ENCODE measurements around the gene CNPY3. TPM values are rescaled to one million over a fixed set of nuclear protein-coding genes. Genes with fewer than 3 reads are reported as not detected.

Gene CNPY3
- total and polyA plus RNA-seq, 3 donors from 2014 or later, result 40.4 to 74.8 (median 46.7) TPM

DNA sequence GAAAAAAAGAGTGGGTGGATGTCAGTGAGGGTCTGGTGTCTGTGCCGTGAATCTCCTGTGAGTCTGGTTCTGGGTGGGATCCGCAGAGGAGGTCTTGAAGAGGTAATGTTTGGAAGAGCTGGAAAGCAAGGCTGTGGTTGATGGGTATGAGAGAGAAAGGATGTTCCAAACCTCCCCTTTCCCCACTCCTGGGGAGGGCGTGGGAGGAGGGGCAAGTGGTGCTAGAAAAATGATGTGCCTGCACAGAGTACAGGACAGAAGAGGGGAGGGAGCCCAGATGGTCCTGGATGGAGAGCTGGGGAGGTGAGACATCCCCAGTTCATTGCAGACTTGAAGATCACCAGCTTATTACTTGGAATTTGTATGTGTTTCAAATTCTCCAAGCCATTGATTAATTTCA lies 3.1 kb downstream of the CNPY3 start:
- WGBS, 2 donors, result 81 to 93% methylated on average over 3 of the region's 3 CpGs
- peaks cover 23% of the 10 kb centered on the region for H3K4me1 ChIP-seq
- no peaks in the 10 kb centered on the region for H3K36me3 ChIP-seq (ENCODE audit: low read depth, missing control alignments)
- no peak overlapping the region for H3K27ac ChIP-seq
- no peaks in the 10 kb centered on the region for H3K27me3 ChIP-seq
- intact Hi-C loops (cut with DNase I; ENCODE audit: low total_unique reads), result no loop called here
- DNase-seq, result no peak
- H3K9me3 ChIP-seq, result no peaks in the 10 kb centered on the region
- TF ChIP-seq, protein P1, sequence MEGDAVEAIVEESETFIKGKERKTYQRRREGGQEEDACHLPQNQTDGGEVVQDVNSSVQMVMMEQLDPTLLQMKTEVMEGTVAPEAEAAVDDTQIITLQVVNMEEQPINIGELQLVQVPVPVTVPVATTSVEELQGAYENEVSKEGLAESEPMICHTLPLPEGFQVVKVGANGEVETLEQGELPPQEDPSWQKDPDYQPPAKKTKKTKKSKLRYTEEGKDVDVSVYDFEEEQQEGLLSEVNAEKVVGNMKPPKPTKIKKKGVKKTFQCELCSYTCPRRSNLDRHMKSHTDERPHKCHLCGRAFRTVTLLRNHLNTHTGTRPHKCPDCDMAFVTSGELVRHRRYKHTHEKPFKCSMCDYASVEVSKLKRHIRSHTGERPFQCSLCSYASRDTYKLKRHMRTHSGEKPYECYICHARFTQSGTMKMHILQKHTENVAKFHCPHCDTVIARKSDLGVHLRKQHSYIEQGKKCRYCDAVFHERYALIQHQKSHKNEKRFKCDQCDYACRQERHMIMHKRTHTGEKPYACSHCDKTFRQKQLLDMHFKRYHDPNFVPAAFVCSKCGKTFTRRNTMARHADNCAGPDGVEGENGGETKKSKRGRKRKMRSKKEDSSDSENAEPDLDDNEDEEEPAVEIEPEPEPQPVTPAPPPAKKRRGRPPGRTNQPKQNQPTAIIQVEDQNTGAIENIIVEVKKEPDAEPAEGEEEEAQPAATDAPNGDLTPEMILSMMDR (IDR thresholded peaks at IDR 0.05), result no peak
- no peak for TF ChIP-seq POLR2A (IDR thresholded peaks at IDR 0.05)
- H3K4me3 ChIP-seq, result no peak overlapping the region

DNA sequence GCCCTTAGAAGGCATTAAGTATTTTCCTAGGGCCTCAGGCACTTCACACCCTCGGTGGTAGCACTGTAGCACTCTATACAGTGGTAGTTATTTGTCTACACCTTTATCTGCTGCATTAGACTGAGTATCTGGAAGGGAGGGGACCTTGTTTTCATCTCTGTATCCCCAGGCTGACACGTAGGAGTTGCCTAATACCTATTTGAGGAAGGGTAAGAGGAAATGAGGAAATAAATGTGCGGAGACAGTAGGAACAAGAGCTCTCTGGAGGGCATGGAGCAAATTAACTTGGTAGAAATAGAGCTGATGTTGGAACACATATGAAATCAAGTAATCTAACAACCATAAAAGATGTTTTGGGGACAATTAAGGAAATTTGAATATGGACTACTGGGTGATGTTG lies 3.9 kb downstream of the CNPY3 start:
- H3K4me1 ChIP-seq, result peaks cover 23% of the 10 kb centered on the region
- H3K27me3 ChIP-seq, result no peaks in the 10 kb centered on the region
- no peaks in the 10 kb centered on the region for H3K36me3 ChIP-seq (ENCODE audit: low read depth, missing control alignments)
- no peaks in the 10 kb centered on the region for H3K9me3 ChIP-seq
- no peak overlapping the region for H3K27ac ChIP-seq
- DNase-seq, result no peak
- no peak for TF ChIP-seq POLR2A (IDR thresholded peaks at IDR 0.05)
- TF ChIP-seq, protein P1 (IDR thresholded peaks at IDR 0.05), result no peak
- no peak overlapping the region for H3K4me3 ChIP-seq
- intact Hi-C loops (cut with DNase I; ENCODE audit: low total_unique reads), result no loop called here
- 61 to 71% methylated on average over 3 of the region's 3 CpGs for WGBS, 2 donors

DNA sequence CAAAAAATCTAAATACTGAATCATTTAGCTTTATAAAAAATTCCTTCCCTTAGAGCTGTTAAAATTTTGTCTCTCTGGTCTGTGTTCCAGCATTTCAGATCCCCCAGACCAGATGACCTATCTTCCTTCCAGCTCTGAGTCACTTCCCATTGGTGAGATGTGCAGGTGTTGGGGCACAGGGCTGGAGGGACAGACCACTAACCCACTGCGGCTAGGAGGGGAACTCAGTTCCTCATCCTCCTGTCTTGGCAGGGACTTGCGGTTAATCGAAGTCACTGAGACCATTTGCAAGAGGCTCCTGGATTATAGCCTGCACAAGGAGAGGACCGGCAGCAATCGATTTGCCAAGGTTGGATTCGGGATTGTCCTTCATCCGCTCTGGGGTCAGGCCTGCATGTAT lies 6.0 kb downstream of the CNPY3 start:
- H3K4me3 ChIP-seq, result no peak overlapping the region
- no peak for DNase-seq
- intact Hi-C loops (cut with DNase I; ENCODE audit: low total_unique reads), result no loop called here
- no peaks in the 10 kb centered on the region for H3K9me3 ChIP-seq
- peaks cover 18% of the 10 kb centered on the region for H3K4me1 ChIP-seq
- TF ChIP-seq, protein P1 (IDR thresholded peaks at IDR 0.05), result no peak
- no peak for TF ChIP-seq POLR2A (IDR thresholded peaks at IDR 0.05)
- H3K27me3 ChIP-seq, result no peaks in the 10 kb centered on the region
- WGBS, 2 donors, result 85 to 94% methylated on average over 7 of the region's 7 CpGs
- H3K36me3 ChIP-seq (ENCODE audit: low read depth, missing control alignments), result no peaks in the 10 kb centered on the region
- H3K27ac ChIP-seq, result no peak overlapping the region

DNA sequence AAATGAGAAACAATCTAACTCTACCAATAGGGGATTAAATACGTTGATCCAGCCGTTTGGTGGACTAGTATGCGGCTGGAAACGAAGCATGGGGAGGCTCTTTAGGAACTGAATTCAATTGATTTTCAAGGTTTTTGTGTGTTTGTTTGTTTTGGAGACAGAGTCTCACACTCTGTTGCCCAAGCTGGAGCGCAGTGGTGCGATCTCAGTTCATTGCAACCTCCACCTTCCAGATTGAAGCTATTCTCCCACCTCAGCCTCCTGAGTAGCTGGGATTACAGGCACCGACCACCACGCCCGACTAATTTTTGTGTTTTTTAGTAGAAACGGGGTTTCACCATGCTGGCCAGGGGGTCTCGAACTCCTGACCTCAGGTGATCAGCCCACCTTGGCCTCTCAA lies 7.1 kb downstream of the CNPY3 start:
- TF ChIP-seq, protein P1 (IDR thresholded peaks at IDR 0.05), result no peak
- no peak for TF ChIP-seq POLR2A (IDR thresholded peaks at IDR 0.05)
- Histone ChIP-seq H3K4me3 (no peak overlapping the region), H3K36me3 (ENCODE audit: low read depth, missing control alignments) (no peaks in the 10 kb centered on the region), H3K27me3 (no peaks in the 10 kb centered on the region), H3K27ac (no peak overlapping the region), H3K9me3 (no peaks in the 10 kb centered on the region), H3K4me1 (peaks cover 7% of the 10 kb centered on the region)
- 91 to 95% methylated on average over 11 of the region's 11 CpGs for WGBS, 2 donors
- no peak for DNase-seq
- intact Hi-C loops (cut with DNase I; ENCODE audit: low total_unique reads), result no loop called here

DNA sequence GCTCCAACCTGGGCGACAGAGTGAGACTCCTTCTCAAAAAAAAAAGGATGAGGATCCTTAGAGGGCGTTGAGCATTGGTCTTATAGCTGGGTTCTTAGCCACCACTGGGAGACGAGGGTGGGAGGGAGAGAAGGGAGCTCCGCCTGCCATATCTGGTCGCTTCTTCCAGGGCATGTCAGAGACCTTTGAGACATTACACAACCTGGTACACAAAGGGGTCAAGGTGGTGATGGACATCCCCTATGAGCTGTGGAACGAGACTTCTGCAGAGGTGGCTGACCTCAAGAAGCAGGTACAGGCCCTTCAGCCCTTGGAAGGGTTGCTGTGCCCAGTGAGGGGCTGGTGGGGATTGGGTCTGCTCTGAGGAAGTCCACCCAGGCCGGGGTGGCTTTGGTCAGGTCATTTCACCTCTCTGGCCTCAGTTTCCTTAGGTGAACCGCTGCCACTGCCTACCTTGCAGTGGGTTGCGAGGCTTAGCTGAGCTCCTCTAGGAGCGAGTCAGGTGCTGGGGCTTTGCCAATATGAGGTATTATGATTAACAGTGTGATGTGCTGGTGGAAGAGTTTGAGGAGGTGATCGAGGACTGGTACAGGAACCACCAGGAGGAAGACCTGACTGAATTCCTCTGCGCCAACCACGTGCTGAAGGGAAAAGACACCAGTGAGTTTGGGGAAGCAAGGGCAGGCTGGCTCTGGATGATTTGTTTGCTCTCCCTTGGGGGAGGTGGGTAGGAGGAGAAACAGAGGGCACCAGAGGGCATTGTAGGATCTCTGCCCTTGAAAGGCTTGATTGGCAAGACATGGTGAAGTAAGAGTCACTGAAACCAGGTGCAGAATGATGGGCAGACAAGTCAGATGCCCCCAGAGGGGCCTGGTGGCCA lies 8.5 kb downstream of the CNPY3 start:
- Histone ChIP-seq H3K36me3 (ENCODE audit: low read depth, missing control alignments) (no peaks in the 10 kb centered on the region), H3K27ac (no peak overlapping the region), H3K27me3 (no peaks in the 10 kb centered on the region), H3K9me3 (no peaks in the 10 kb centered on the region), H3K4me3 (no peak overlapping the region), H3K4me1 (peaks cover 5% of the 10 kb centered on the region)
- 87 to 89% methylated on average over 9 to 13 of the region's 13 CpGs for WGBS, 2 donors
- DNase-seq, result no peak
- intact Hi-C loops (cut with DNase I; ENCODE audit: low total_unique reads), result no loop called here
- no peak for TF ChIP-seq POLR2A (IDR thresholded peaks at IDR 0.05)
- TF ChIP-seq, protein P1 (IDR thresholded peaks at IDR 0.05), result no peak

Data from testis (tissue), 3 donors.